Subcutaneous abdominal adipose tissue (tissue), 5 donors: ENCODE measurements around the gene BRICD5.
"Not testable (repeated sequence)": the region's sequence is repeated elsewhere in the genome, so short reads cannot be mapped to it uniquely, and the experiment has no call there.

Source experiments
- H3K27ac ChIP-seq: one replicate; pipeline ENCODE4 v1.7.0; 2013; ENCODE audit warnings: low read depth, mild to moderate bottlenecking, inconsistent platforms, low read length, moderate library complexity
- H3K27me3 ChIP-seq, 5 donors: one replicate each; pipeline ENCODE4 v1.7.0; 2013; ENCODE audit warnings: low read length in 5 of 5, inconsistent platforms in 1 of 5; ENCODE audit not compliant: control insufficient read depth in 5 of 5, insufficient read depth in 4 of 5
- H3K36me3 ChIP-seq, 5 donors: one replicate each; pipeline ENCODE4 v1.7.0; 2013; ENCODE audit warnings: low read length in 5 of 5; ENCODE audit not compliant: control insufficient read depth in 5 of 5, insufficient read depth in 5 of 5
- H3K4me1 ChIP-seq, 5 donors: one replicate each; pipeline ENCODE4 v1.7.0; 2013; ENCODE audit warnings: low read length in 5 of 5, mild to moderate bottlenecking in 3 of 5, moderate library complexity in 1 of 5; ENCODE audit not compliant: control insufficient read depth in 5 of 5, insufficient read depth in 5 of 5
- H3K4me3 ChIP-seq, 5 donors: one replicate each; pipeline ENCODE4 v1.7.0; 2013; ENCODE audit warnings: low read length in 5 of 5, low read depth in 1 of 5
- H3K9ac ChIP-seq, 5 donors: one replicate each; pipeline ENCODE4 v1.7.0; 2013; ENCODE audit warnings: low read length in 5 of 5, mild to moderate bottlenecking in 4 of 5, moderate library complexity in 3 of 5
- H3K9me3 ChIP-seq, 5 donors: one replicate each; pipeline ENCODE4 v1.7.0; 2013; ENCODE audit warnings: low read length in 5 of 5; ENCODE audit not compliant: control insufficient read depth in 5 of 5
- donor health status: healthy.
- donor health status: healthy.
- donor health status: healthy.
- donor health status: healthy.
- donor health status: healthy.

The BRICD5 gene

DNA sequence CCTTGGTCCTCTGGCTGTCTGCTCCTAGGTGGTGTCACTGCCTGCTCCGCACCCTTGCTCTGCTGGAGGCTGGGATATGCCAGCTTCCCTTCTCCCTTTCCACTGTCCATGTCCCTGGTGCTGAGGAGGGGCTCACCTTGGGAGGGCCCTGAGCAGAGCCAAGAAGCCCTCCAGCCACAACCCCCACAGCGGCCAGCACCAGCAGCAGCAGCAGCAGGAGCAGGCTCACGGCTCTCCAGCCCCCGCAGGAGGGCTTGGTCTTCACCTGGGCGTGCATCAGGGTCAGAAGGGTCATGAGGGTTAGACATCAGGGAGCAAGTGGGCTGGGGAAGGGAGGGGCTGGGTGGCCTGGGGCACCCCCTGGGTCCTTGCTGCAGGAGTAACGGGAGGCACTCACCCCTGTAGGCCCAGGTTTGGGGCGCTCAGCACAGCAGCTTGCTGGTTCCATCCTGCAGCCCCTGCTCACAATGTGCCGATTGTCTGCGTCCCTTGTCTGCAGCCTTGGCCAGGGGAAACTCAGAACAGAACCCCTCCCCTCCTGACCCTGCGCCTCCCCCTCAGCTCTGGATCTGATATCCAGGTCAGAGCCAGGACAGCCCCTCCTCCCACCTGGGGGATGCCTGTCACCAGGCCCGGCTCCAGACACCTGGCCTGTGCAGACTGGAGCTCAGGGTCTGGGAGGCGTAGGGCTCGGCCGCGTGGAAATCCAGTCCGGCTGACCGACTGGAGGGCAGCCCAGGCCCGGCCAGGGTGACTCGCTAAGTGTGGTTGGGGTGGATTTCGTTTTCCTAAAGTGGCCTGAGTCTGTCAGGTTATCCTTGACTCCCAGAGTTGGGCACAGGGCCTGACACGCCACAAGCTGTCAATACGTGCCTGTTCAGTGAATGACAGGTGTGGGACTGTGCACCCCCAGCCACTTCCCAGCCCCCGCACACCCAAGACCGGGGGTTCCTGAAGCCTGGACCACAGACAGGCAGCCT lies at the start of gene BRICD5:
BRICD5 (minus strand) TSS at position 478 of the 980 bp plus-strand sequence; CDS start at position 448, 30 bp downstream.
- Histone ChIP-seq H3K9ac (no peak within 1 kb of the TSS), H3K4me1 (peaks cover 10 to 45% (median 37%) of the 10 kb centered on the region in 5 donors), H3K36me3 (peaks cover 0 to 48% (median 31%) of the 10 kb centered on the region in 5 donors)

DNA sequence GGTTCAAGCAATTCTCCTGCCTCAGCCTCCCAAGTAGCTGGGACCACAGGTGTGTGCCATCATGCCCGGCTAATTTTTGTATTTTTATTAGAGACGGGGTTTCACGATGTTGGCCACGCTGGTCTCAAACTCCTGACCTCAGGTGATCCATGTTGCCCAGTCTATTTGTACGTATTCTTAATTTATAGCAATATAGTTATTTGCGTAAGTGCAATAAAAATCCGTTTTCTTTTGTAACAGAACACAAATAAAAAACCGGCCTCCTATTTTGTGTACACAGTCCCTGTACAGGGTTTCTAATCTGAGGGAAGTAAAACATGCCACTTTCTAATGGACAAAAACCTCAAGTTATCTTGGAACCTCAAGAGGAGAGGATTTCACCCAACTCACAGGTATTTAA lies 49.6 kb upstream of the BRICD5 start:
- no peak overlapping the region for H3K4me3 ChIP-seq
- no peaks in the 10 kb centered on the region for H3K27me3 ChIP-seq
- H3K36me3 ChIP-seq: peaks cover 14 to 86% (median 67%) of the 10 kb centered on the region in 5 donors
- H3K4me1 ChIP-seq: peaks cover 0 to 7% (median 6%) of the 10 kb centered on the region in 5 donors
- H3K9me3 ChIP-seq: no peaks in the 10 kb centered on the region
- no peak overlapping the region for H3K9ac ChIP-seq
- no peak overlapping the region for H3K27ac ChIP-seq

More for the DNA sequence above, at the start of gene BRICD5:
- Histone ChIP-seq H3K4me3 (no peak within 1 kb of the TSS), H3K27ac (no peak within 1 kb of the TSS), H3K27me3 (no peaks in the 10 kb centered on the region), H3K9me3 (no peaks in the 10 kb centered on the region)

DNA sequence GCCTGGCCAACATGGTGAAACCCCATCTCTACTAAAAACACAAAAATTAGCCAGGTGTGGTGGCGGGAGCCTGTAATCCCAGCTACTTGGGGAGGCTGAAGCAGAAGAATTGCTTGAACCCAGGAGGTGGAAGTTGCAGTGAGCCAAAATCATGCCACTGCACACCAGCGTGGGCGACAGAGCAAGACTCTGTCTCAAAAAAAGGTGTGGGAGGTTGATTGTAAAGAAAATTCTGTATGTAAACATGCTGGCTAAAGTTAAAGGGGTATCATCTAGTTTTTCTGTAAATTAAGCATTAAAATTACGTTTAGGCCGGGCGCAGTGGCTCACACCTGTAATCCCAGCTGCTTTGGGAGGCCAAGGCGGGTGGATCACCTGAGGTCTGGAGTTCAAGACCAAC lies 47.9 kb upstream of the BRICD5 start:
- not testable (repeated sequence) for H3K9ac ChIP-seq, H3K27ac ChIP-seq, H3K4me1 ChIP-seq, H3K27me3 ChIP-seq, H3K9me3 ChIP-seq, H3K4me3 ChIP-seq
- peaks cover 12 to 90% (median 78%) of the 10 kb centered on the region in 5 donors for H3K36me3 ChIP-seq

DNA sequence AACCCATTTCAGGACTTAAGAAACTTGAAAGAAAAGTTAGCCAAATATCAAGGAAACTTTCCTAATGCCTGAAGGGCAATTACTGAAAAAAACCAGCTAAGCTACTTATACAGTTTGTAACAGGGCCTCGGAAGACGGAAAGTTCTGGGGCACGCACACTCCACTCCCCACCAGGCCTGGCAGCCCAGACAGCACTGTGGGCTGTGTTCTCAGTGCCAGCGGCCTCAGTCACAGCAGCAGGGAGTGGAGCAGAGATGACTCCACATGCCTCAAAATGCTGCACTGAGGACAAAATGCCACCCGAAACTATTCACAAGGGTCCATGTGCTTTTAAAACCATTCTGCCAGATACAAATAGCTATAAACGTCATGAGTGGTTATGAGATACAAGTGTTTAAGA lies 47.1 kb upstream of the BRICD5 start:
- no peak overlapping the region for H3K27ac ChIP-seq

GRCh38 chr16:2256531-2257140 lies 46.0 kb upstream of the BRICD5 start:
- peaks cover 9 to 80% (median 65%) of the 10 kb centered on the region in 5 donors for H3K36me3 ChIP-seq
- peaks cover 1 to 7% (median 6%) of the 10 kb centered on the region in 5 donors for H3K4me1 ChIP-seq
- H3K4me3 ChIP-seq: no peak overlapping the region
- H3K27ac ChIP-seq: no peak overlapping the region
- H3K9me3 ChIP-seq: no peaks in the 10 kb centered on the region
- no peaks in the 10 kb centered on the region for H3K27me3 ChIP-seq
- peak overlapping the region in 1 of 5 donors; percentile 19 for H3K9ac ChIP-seq

More for the DNA sequence above, 47.1 kb upstream of the BRICD5 start:
- no peaks in the 10 kb centered on the region for H3K27me3 ChIP-seq
- H3K9ac ChIP-seq: no peak overlapping the region
- H3K4me3 ChIP-seq: no peak overlapping the region
- H3K4me1 ChIP-seq: no peaks in the 10 kb centered on the region
- H3K9me3 ChIP-seq: no peaks in the 10 kb centered on the region
- H3K36me3 ChIP-seq: peaks cover 12 to 89% (median 75%) of the 10 kb centered on the region in 5 donors

- Histone ChIP-seq H3K4me1 (peaks cover 1 to 23% (median 20%) of the 10 kb centered on the region in 5 donors), H3K27me3 (no peaks in the 10 kb centered on the region), H3K9me3 (no peaks in the 10 kb centered on the region), H3K9ac (no peak overlapping the region), H3K36me3 (peaks cover 0 to 60% (median 51%) of the 10 kb centered on the region in 5 donors), H3K4me3 (no peak overlapping the region), H3K27ac (no peak overlapping the region)
Observed at GRCh38 chr16:2253293-2253692, 42.6 kb upstream of the BRICD5 start.

- Histone ChIP-seq H3K27ac (no peak overlapping the region), H3K36me3 (peaks cover 0 to 55% (median 46%) of the 10 kb centered on the region in 5 donors)
Observed at GRCh38 chr16:2252806-2253148, 42.1 kb upstream of the BRICD5 start.

GRCh38 chr16:2251296-2252111 lies 40.8 kb upstream of the BRICD5 start, which contains the start of gene ECI1:
Gene ECI1, minus strand, starts transcription at chr16:2251587. Its CDS starts 21 bp downstream, at chr16:2251566.
- Histone ChIP-seq H3K9ac (peak within 1 kb of the TSS; percentile 35 to 86 (median 66)), H3K4me1 (peaks cover 1 to 23% (median 20%) of the 10 kb centered on the region in 5 donors), H3K36me3 (peaks cover 0 to 45% (median 34%) of the 10 kb centered on the region in 5 donors), H3K9me3 (no peaks in the 10 kb centered on the region), H3K27ac (peak within 1 kb of the TSS; percentile 79), H3K27me3 (no peaks in the 10 kb centered on the region), H3K4me3 (peak within 1 kb of the TSS; percentile 62 to 79 (median 69))

More at GRCh38 chr16:2252806-2253148, 42.1 kb upstream of the BRICD5 start:
- H3K27me3 ChIP-seq: no peaks in the 10 kb centered on the region
- peaks cover 1 to 23% (median 20%) of the 10 kb centered on the region in 5 donors for H3K4me1 ChIP-seq
- H3K9ac ChIP-seq: no peak overlapping the region
- H3K9me3 ChIP-seq: no peaks in the 10 kb centered on the region
- no peak overlapping the region for H3K4me3 ChIP-seq

DNA sequence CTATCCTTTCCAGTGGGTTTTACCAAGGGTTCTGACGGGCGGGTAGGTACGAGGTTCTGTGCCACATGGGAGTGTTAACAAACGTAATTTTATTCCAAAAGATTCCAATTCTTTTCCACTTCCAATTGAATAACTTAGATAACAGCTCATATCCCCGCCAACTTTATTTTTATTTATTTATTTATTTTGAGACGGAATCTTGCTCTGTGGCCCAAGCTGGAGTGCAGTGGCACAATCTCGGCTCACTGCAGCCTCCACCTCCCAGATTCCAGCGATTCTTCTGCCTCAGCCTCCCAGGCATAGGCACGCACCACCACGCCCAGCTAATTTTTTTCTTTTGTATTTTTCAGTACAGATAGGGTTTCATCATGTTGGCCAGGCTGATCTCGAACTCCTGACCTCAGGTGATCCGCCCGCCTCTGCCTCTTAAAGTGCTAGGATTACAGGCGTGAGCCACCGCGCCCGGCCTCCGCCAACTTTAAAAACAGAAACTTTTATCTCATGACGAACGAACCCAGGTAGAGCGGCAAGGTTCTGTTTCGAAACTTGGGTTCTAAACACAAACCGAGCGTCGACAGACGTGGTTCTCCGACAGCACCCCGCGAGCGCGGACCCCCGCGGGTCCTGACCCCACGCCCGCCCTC lies 40.1 kb upstream of the BRICD5 start:
- Histone ChIP-seq H3K4me1 (peaks cover 1 to 23% (median 20%) of the 10 kb centered on the region in 5 donors), H3K9me3 (no peaks in the 10 kb centered on the region), H3K9ac (peak overlapping the region in 4 of 5 donors; percentile 40 to 80 (median 62)), H3K4me3 (peak overlapping the region; percentile 62 to 79 (median 69)), H3K27me3 (no peaks in the 10 kb centered on the region), H3K27ac (peak overlapping the region; percentile 79), H3K36me3 (peaks cover 0 to 45% (median 34%) of the 10 kb centered on the region in 5 donors)
